K562 (cell line): ENCODE data around the gene C17orf78.

ENCODE experiments used
- MYNN ChIP-seq, 2 experiments: sonication (generic); formaldehyde crosslinking in 1 of 2; IDR thresholded peaks; 2 replicates each; pipeline versions ENCODE4 v1.5.0 to v1.6.1; 2016 to 2020; ENCODE audit warnings: antibody characterized with exemption in 1 of 2, missing genetic modification reagents in 1 of 2
- POLR2A ChIP-seq: fragments of 450-650 bp; conservative IDR thresholded peaks from 2 replicates; pipeline ENCODE4 v1.6.1; 2016

- TF ChIP-seq MYNN (IDR thresholded peaks at IDR 0.05) = no peak
- TF ChIP-seq MYNN (CRISPR knock-in tag; IDR thresholded peaks at IDR 0.05) = no peak
- no peak for TF ChIP-seq POLR2A
Observed at GRCh38 chr17:37429453-37429852, 53.7 kb downstream of the C17orf78 start.
